ENCODE results near the gene ARHGEF3.
"Not testable (repeated sequence)": the region's sequence is repeated elsewhere in the genome, so short reads cannot be mapped to it uniquely, and the experiment has no call there.

The ARHGEF3 gene

GRCh38 chr3:56739036-56739435, 62.7 kb downstream of the ARHGEF3 start:
- in situ Hi-C loops (cut with MboI; ENCODE audit: low sequenced_read_pairs): no loop called here

DNA sequence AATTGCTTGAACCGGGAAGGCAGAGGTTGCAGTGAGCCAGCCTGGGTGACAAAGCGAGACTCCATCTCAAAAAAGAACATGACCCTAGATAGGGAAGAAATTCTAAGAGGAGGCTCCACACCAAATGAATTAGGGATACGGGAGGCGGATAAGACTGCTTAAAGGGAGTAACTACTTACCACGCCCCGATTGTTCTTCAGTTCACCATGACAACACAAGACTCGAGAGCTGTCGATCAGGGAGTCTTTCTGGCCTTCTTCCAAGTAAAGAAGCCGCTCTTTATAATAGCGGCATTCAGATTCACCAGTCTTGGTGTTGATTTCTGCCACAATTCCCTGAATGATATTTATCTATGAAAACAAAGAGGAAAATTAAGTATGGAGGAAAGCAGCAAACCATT, 64.7 kb downstream of the ARHGEF3 start:
- in situ Hi-C loops (cut with MboI; ENCODE audit: low sequenced_read_pairs): no loop called here

DNA sequence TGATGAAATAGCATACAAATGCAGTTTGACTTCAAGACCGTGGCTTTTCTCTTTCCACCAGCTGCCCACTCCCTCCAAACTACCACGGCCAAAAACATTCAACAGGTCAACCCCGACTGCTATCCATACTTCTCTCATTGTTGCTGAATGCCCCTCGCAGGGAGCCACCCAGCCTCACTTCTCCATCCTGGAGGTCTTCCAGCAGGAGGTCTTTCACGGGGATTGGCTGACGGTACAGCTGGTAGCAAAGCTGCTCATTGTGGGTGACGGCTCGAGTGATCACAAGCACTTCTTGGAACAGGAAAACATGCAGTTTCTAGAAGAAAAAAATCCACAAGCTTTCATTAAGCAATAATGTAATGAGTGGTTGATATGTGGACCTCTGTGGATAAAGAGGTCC, 69.6 kb downstream of the ARHGEF3 start:
- in situ Hi-C loops (cut with MboI; ENCODE audit: low sequenced_read_pairs): no loop called here

DNA sequence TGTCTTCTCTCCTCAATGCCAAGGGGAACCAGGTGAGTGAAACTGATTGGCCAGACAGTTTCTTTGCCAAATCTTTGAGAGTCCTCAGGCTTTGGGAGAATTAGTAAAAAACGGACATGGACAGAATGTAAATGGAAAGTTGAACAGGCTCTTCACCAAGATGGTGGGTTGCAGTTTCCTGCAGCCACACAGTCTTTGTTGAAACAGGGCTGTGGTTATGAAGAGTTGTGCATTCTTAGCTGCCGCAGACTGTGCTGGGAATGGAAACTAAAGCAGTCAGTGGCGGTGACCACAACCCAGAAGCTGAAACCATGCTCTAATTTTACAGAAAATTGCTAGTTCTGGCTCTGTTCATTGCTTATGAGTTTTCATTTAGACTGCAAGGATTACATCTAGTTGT, 76.6 kb downstream of the ARHGEF3 start:
- in situ Hi-C loops (cut with MboI; ENCODE audit: low sequenced_read_pairs): no loop called here

- in situ Hi-C loops (cut with MboI; ENCODE audit: low sequenced_read_pairs): loop anchor here (25.0 kb wide), 1 partner anchor 263 kb away; no protein-coding TSS in a partner anchor
Measured at GRCh38 chr3:56724676-56725075, 77.1 kb downstream of the ARHGEF3 start.

- in situ Hi-C loops (cut with MboI; ENCODE audit: low sequenced_read_pairs): loop anchor here (25.0 kb wide), 1 partner anchor 266 kb away; no protein-coding TSS in a partner anchor
Measured at GRCh38 chr3:56720849-56721248, 80.9 kb downstream of the ARHGEF3 start.

GRCh38 chr3:56718809-56719208, 82.9 kb downstream of the ARHGEF3 start:
- in situ Hi-C loops (cut with MboI; ENCODE audit: low sequenced_read_pairs): loop anchor here (25.0 kb wide), 1 partner anchor 268 kb away; no protein-coding TSS in a partner anchor

- in situ Hi-C loops (cut with MboI; ENCODE audit: low sequenced_read_pairs): loop anchor here (25.0 kb wide), 1 partner anchor 276 kb away; no protein-coding TSS in a partner anchor
Measured at GRCh38 chr3:56711344-56711743, 90.4 kb downstream of the ARHGEF3 start.

- in situ Hi-C loops (cut with MboI; ENCODE audit: low sequenced_read_pairs): loop anchor here (25.0 kb wide), 1 partner anchor 280 kb away; no protein-coding TSS in a partner anchor
Measured at GRCh38 chr3:56707412-56707811, 94.3 kb downstream of the ARHGEF3 start.

GRCh38 chr3:56706629-56707028, 95.1 kb downstream of the ARHGEF3 start:
- in situ Hi-C loops (cut with MboI; ENCODE audit: low sequenced_read_pairs): loop anchor here (25.0 kb wide), 1 partner anchor 281 kb away; no protein-coding TSS in a partner anchor

GRCh38 chr3:56704706-56705105, 97.0 kb downstream of the ARHGEF3 start:
- in situ Hi-C loops (cut with MboI; ENCODE audit: low sequenced_read_pairs): loop anchor here (25.0 kb wide), 1 partner anchor 283 kb away; no protein-coding TSS in a partner anchor

DNA sequence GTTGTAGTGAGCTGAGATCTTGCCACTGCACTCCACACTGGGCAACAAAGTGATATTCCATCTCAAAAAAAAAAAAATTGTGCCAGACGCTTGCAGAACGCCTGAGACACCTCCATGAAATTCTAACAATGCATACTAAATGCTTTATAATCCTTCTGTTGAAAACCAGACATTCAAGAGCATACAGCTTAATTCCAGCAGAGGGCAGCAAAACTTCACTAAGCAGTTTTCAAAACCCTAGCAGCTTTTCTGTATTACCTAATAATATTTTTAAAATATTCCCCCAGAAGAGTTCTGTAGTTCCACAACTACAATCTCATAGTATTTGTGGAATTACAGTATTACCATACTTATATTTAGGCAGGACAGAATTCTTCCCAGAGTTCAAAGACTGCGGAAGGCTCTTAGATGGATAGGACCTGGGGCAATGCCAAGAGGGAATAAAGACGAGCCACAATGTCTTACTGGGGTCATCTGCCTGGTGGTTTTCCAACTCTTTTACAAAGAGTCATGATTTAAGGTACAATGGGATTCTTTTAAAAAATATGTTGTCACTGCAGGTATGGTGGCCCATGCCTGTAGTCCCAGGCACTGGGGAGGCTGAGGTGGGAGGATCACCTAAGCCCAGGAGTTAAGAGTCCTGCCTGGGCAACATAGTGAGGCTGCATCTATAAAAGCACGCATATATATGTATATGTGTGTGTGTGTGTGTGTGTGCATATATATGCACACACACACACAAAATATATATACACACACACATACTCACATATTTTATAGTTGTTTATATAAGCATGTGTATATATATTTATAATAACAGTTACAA, 99.0 kb downstream of the ARHGEF3 start:
- in situ Hi-C loops (cut with MboI; ENCODE audit: low sequenced_read_pairs): loop anchor here (25.0 kb wide), 1 partner anchor 285 kb away; no protein-coding TSS in a partner anchor

DNA sequence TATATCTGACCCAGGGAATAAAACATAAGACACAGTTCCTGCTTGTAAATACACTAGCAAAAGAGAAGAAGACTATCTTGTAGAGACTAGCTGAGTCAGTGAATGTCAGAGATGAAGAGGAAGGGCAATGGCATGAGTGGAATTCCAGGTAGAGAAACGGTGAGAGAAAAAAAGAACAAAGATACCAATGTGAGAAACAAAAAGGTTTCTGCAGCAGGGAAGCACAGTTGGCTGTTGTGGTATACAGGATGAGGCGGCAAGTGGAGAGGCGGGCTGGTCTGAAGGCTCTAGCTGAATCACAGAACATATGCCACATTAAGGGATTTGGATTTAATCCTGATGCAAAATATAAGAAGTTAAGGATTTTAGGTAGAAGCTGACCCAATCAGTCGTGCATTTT, 101.6 kb downstream of the ARHGEF3 start:
- in situ Hi-C loops (cut with MboI; ENCODE audit: low sequenced_read_pairs): loop anchor here (25.0 kb wide), 1 partner anchor 287 kb away; no protein-coding TSS in a partner anchor

GRCh38 chr3:56694867-56695683, 106.7 kb downstream of the ARHGEF3 start:
- in situ Hi-C loops (cut with MboI; ENCODE audit: low sequenced_read_pairs): no loop called here

GRCh38 chr3:56693750-56694149, 108.0 kb downstream of the ARHGEF3 start:
- in situ Hi-C loops (cut with MboI; ENCODE audit: low sequenced_read_pairs): no loop called here

- in situ Hi-C loops (cut with MboI; ENCODE audit: low sequenced_read_pairs): not testable (repeated sequence)
Measured at GRCh38 chr3:56692520-56693433, 109.0 kb downstream of the ARHGEF3 start.

GRCh38 chr3:56692001-56692365, 109.8 kb downstream of the ARHGEF3 start:
- in situ Hi-C loops (cut with MboI; ENCODE audit: low sequenced_read_pairs): not testable (repeated sequence)

GRCh38 chr3:56691165-56692000, 110.4 kb downstream of the ARHGEF3 start:
- in situ Hi-C loops (cut with MboI; ENCODE audit: low sequenced_read_pairs): no loop called here

DNA sequence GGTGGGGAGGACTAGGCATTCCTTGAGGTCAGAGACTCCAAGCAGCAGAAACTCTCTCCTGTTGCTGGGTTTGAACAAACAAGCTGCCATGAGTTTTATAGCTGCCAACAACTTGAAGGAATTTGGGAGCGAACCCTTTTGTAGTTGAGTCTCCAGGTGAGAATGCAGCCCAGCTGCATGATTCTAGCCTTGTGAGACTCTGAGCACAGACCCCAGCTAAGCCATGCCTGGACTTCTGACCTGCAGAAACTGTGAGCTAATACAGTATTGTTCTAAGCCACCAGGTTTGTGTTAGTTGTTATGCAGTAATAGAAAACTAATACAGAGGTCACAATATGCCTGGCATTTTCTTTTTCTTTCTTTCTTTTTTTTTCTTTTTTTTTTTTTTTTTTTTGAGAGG, 112.4 kb downstream of the ARHGEF3 start:
- in situ Hi-C loops (cut with MboI; ENCODE audit: low sequenced_read_pairs): no loop called here

Data from hTERT RPE-1 (cell line).